ENCODE measurements around the gene DDC. TPM values are rescaled to one million over a fixed set of nuclear protein-coding genes. Genes with fewer than 3 reads are reported as not detected.

The DDC gene
- total RNA-seq, 2 donors from 2014 or later = 85.4 to 90.2 TPM

DNA sequence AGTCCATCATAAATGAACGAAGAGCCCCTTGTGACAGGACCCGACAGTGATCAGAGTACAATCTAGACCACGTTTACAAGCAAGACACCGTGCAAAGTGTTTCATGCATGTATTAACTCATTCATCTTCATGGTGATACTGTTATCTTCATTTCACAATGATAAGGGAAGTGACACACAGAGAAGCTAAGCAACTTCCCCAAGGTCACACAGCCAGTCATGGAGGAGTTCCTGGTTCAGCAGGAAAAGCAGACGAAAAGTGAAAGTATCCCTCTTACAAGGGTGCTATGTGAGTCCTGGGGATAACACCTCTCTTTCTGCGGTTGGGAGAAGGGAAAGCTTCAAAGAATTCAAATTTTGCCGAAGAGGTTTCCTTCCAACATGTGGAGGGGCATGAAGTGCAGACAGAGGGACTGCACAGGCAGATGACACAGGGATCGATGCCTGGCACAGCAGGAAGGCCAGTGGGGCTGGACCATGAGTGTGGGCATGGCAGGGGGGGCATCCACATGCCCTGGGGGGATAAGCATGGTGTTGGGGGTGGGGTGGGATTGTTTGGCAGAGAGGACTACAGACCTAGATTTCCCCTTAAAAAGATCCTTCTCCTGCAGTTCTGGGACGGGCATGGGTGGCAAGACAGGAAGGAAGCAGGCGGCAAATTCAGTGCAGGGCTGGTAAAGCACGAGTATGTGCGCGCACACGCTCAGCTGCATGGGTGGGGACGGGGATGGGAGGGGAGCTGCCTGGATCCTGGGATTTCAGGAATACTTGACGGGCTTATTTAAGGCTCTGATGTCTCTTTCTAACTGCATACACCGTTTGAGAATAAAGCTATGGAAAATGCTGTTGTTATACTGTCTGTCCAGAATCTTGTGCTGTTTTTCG, 33.5 kb upstream of the DDC start:
- intact Hi-C loops (cut with DNase I) = no loop called here
- no peaks in the 10 kb centered on the region for H3K36me3 ChIP-seq

DNA sequence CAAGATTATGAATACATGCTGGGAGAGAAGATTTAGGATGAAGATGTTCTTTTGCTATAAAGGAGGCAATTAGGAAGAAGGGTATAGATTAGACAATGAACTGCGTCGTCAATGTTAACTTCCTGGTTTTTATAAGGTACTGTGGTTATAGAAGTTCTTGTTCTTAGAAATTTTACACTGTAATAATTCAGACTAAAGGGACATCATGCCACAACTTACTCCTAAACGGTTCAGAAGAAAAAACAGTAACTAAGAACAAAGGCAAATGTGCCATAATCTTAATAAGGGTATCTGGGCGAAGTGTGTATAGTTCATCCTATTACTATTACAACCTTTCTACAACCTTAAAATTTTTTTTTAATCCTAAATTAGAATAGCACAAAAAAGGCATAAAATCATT, 31.3 kb upstream of the DDC start:
- Histone ChIP-seq H3K36me3 (no peaks in the 10 kb centered on the region), H3K4me1 (no peaks in the 10 kb centered on the region), H3K4me3 (no peak overlapping the region), H3K27ac (no peak overlapping the region), H3K9ac (ENCODE audit: low read depth in 2 of 2, low read length in 2 of 2) (no peak overlapping the region), H3K27me3 (no peaks in the 10 kb centered on the region), H3K9me3 (no peaks in the 10 kb centered on the region)
- intact Hi-C loops (cut with DNase I) = no loop called here
- TF ChIP-seq, protein P1, sequence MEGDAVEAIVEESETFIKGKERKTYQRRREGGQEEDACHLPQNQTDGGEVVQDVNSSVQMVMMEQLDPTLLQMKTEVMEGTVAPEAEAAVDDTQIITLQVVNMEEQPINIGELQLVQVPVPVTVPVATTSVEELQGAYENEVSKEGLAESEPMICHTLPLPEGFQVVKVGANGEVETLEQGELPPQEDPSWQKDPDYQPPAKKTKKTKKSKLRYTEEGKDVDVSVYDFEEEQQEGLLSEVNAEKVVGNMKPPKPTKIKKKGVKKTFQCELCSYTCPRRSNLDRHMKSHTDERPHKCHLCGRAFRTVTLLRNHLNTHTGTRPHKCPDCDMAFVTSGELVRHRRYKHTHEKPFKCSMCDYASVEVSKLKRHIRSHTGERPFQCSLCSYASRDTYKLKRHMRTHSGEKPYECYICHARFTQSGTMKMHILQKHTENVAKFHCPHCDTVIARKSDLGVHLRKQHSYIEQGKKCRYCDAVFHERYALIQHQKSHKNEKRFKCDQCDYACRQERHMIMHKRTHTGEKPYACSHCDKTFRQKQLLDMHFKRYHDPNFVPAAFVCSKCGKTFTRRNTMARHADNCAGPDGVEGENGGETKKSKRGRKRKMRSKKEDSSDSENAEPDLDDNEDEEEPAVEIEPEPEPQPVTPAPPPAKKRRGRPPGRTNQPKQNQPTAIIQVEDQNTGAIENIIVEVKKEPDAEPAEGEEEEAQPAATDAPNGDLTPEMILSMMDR (IDR thresholded peaks at IDR 0.05) = no peak
- no peak for DNase-seq

More for the DNA sequence above, 33.5 kb upstream of the DDC start:
- Histone ChIP-seq H3K9me3 (no peaks in the 10 kb centered on the region), H3K27me3 (no peaks in the 10 kb centered on the region), H3K4me3 (no peak overlapping the region), H3K27ac (no peak overlapping the region), H3K4me1 (no peaks in the 10 kb centered on the region), H3K9ac (ENCODE audit: low read depth in 2 of 2, low read length in 2 of 2) (no peak overlapping the region)
- TF ChIP-seq, protein P1 (IDR thresholded peaks at IDR 0.05) = no peak
- no peak for DNase-seq

DNA sequence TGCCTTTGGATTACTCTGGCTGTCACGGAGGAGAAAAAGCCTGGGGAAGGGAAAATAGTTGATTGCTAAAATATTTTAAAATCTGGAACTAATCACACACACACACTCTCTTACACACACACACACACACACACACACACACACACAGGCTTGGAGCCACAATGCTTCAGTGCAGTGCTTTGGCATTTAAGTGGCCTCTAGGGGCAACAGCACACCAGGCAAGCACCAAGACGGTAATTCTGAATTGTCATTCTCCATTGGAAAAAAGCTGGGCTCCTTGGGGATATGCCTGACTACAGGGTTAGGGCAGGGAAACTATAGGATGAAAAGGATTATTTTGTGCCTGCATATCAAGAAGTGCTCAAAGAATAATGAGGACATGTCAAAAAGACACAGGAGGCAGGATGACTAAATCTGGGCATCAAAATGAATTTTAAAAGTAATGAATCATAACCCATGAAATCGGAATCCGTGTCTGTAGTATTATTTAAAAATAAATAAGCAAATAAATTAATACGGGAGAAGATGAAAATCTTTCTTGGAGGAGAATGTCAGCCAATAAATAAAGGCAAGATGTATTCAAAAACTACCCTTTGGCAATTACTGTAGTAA, 30.4 kb upstream of the DDC start:
- TF ChIP-seq, protein P1 (IDR thresholded peaks at IDR 0.05) = no peak
- Histone ChIP-seq H3K36me3 (no peaks in the 10 kb centered on the region), H3K27ac (no peak overlapping the region), H3K4me3 (no peak overlapping the region), H3K9me3 (no peaks in the 10 kb centered on the region), H3K27me3 (no peaks in the 10 kb centered on the region), H3K9ac (ENCODE audit: low read depth in 2 of 2, low read length in 2 of 2) (no peak overlapping the region), H3K4me1 (no peaks in the 10 kb centered on the region)
- DNase-seq = no peak
- intact Hi-C loops (cut with DNase I) = no loop called here

DNA sequence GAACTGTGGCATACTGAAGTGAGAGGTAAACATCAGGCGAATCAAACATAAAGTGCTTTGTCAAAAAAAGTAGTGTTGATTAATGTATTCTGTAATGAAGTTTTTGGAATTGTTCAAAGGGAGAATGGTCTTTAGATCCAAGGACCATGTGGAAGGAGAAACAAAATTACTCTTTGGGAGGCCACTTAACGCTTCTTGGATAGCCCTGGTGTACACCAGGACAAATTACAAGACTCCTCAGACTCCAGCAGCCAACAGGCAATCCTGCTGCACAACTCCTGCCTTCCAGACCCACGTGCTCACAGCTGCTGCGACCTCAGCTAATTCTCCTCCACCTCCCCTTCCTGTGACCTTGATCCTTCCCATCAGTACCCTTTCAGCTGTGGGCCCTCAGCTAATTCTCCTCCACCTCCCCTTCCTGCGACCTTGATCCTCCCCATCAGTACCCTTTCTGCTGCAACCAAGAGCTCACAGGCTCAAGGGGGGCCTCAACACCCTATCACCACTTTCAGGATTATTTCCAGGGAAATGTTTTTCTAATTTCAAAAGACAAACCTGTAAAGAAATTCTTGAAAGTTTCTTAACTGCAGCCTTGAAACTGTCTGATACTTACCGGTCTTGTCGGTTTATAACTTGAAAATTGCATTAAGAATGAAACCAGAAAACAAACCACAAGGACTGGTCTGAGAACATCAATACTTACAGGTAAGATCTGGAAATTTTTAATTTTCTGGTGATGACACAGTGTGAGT, 29.7 kb upstream of the DDC start:
- Histone ChIP-seq H3K9me3 (no peaks in the 10 kb centered on the region), H3K9ac (ENCODE audit: low read depth in 2 of 2, low read length in 2 of 2) (no peak overlapping the region), H3K36me3 (no peaks in the 10 kb centered on the region), H3K27me3 (no peaks in the 10 kb centered on the region), H3K27ac (no peak overlapping the region), H3K4me3 (no peak overlapping the region), H3K4me1 (no peaks in the 10 kb centered on the region)
- TF ChIP-seq, protein P1 (IDR thresholded peaks at IDR 0.05) = no peak
- DNase-seq = no peak
- intact Hi-C loops (cut with DNase I) = no loop called here

DNA sequence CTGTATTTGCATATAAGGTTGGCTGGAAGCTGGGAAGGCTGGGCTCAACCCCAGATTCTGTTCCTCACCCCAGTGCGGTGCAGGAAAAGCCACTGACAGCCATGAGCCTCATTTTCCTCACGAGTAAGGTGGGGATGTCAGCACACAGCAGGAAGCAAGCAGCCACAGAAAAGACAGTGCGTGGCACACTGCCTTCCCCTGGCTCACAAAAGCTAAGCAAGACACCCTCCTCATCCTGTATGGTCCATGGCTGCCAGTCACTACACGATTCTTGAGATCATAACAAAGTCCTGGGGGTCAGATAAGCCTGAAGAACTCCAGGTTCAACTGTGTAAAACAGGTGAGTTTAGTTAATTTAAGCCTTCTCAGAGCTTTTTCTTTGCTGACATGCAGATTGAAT, 28.9 kb upstream of the DDC start:
- Histone ChIP-seq H3K9me3 (no peaks in the 10 kb centered on the region), H3K27me3 (no peaks in the 10 kb centered on the region), H3K27ac (no peak overlapping the region), H3K4me1 (no peaks in the 10 kb centered on the region), H3K9ac (ENCODE audit: low read depth in 2 of 2, low read length in 2 of 2) (no peak overlapping the region), H3K36me3 (no peaks in the 10 kb centered on the region), H3K4me3 (no peak overlapping the region)
- intact Hi-C loops (cut with DNase I) = no loop called here
- DNase-seq = no peak
- TF ChIP-seq, protein P1 (IDR thresholded peaks at IDR 0.05) = no peak

All from colonic mucosa (tissue), 4 donors.